ENCODE results near the gene BCR. TPM values are rescaled to one million over a fixed set of nuclear protein-coding genes. Genes with fewer than 3 reads are reported as not detected.

The BCR gene
- total and polyA plus RNA-seq, 2 of the 13 experiments (the other 11 are each of a cell fraction or from before 2014, with no cell fraction given): 19.9 to 33.6 TPM

GRCh38 chr22:23137468-23137867 is 42.8 kb upstream of the BCR start:
- FAIRE-seq: no peak

More at GRCh38 chr22:23137468-23137867, 42.8 kb upstream of the BCR start:
- H3K79me2 ChIP-seq (ENCODE audit: insufficient read depth, low read length): no peaks in the 10 kb centered on the region
- H3K27ac ChIP-seq (ENCODE audit: extremely low read length, insufficient read depth, low read length): no peak overlapping the region
- 47% methylated on average over 3 of the region's 3 CpGs for WGBS (ENCODE audit: low lambda C conversion rate)
- H3K36me3 ChIP-seq (replicated peaks in 1 of 2; ENCODE audit: control insufficient read depth in 1 of 2, insufficient read depth in 2 of 2, low read length in 2 of 2): no peaks in the 10 kb centered on the region
- in situ Hi-C loops (cut with HindIII; ENCODE audit: extremely low pct_ligation_motif_present, low pct_unique_long_range_greater_than_20kb) (no loop called here), intact Hi-C loops (cut with micrococcal nuclease; ENCODE audit: unreplicated experiment) (no loop called here)
- H3K27me3 ChIP-seq (ENCODE audit: control insufficient read depth in 1 of 2, insufficient read depth in 2 of 2, low read length in 2 of 2): no peaks in the 10 kb centered on the region; a peak in 1 of 5 replicates
- H2AFZ ChIP-seq (ENCODE audit: low read length): no peak overlapping the region
- DNase-seq (ENCODE audit: low spot score) (no peak), ATAC-seq (no peak)
- H3K4me3 ChIP-seq (replicated peaks in 1 of 3; ENCODE audit: insufficient read depth in 1 of 3, low read depth in 2 of 3, low read length in 3 of 3): no peak overlapping the region
- H4K20me1 ChIP-seq (ENCODE audit: insufficient read depth, low read length): no peaks in the 10 kb centered on the region
- POLR2A ChIA-PET: no interaction called here
- TF ChIP-seq ETS1 (CRISPR knock-in tag; IDR thresholded peaks at IDR 0.05): no peak
- no peak for TF ChIP-seq ZEB1 (IDR thresholded peaks at IDR 0.05; ENCODE audit: insufficient replicate concordance, low read depth)
- TF ChIP-seq ZNF337 (CRISPR knock-in tag; IDR thresholded peaks at IDR 0.05; ENCODE audit: borderline replicate concordance, low read depth): no peak
- TF ChIP-seq KDM4B (CRISPR knock-in tag; IDR thresholded peaks at IDR 0.05): no peak
- TF ChIP-seq KLF12 (CRISPR knock-in tag; IDR thresholded peaks at IDR 0.05; ENCODE audit: borderline replicate concordance): no peak
- no peak for TF ChIP-seq HNF4A (CRISPR knock-in tag; IDR thresholded peaks at IDR 0.05)
- TF ChIP-seq SP5 (CRISPR knock-in tag; IDR thresholded peaks at IDR 0.05; ENCODE audit: borderline replicate concordance, low read depth): no peak
- no peak for TF ChIP-seq NFYC (CRISPR knock-in tag; IDR thresholded peaks at IDR 0.05)
- TF ChIP-seq TFE3 (CRISPR knock-in tag; IDR thresholded peaks at IDR 0.05): no peak
- TF ChIP-seq ZSCAN31 (CRISPR knock-in tag; IDR thresholded peaks at IDR 0.05; ENCODE audit: low read depth): no peak
- TF ChIP-seq NCOA1 (CRISPR knock-in tag; IDR thresholded peaks at IDR 0.05): no peak
- no peak for TF ChIP-seq TSC22D2 (CRISPR knock-in tag; IDR thresholded peaks at IDR 0.05; ENCODE audit: borderline replicate concordance)
- no peak for TF ChIP-seq ZBTB2 (CRISPR knock-in tag; IDR thresholded peaks at IDR 0.05; ENCODE audit: low read depth)
- TF ChIP-seq MXD4 (CRISPR knock-in tag; IDR thresholded peaks at IDR 0.05): no peak
- TF ChIP-seq NR2F1 (CRISPR knock-in tag; IDR thresholded peaks at IDR 0.05): no peak
- TF ChIP-seq CHD4 (IDR thresholded peaks at IDR 0.05; ENCODE audit: borderline replicate concordance, low read length): no peak
- TF ChIP-seq JARID2 (CRISPR knock-in tag; IDR thresholded peaks at IDR 0.05; ENCODE audit: insufficient replicate concordance): no peak
- no peak for TF ChIP-seq ZNF281 (CRISPR knock-in tag; IDR thresholded peaks at IDR 0.05; ENCODE audit: borderline replicate concordance)
- TF ChIP-seq DR1 (CRISPR knock-in tag; IDR thresholded peaks at IDR 0.05): no peak
- BruUV-seq (replicated peaks): no TSS peak
- H3K4me1 ChIP-seq (ENCODE audit: insufficient read depth, low read length): peaks cover 23% of the 10 kb centered on the region
- no peak overlapping the region for H3K4me2 ChIP-seq (ENCODE audit: low read depth, low read length)
- CTCF ChIA-PET (ENCODE audit: low intra/inter-chr PET ratio, low total read pairs): no interaction called here
- H3K9ac ChIP-seq (ENCODE audit: insufficient read depth, low read depth, low read length): no peak overlapping the region
- no peaks in the 10 kb centered on the region for H3K9me3 ChIP-seq (ENCODE audit: low read length)
